Measurements from ENCODE around the gene ARRDC2. TPM values are rescaled to one million over a fixed set of nuclear protein-coding genes. Genes with fewer than 3 reads are reported as not detected.

The ARRDC2 gene
- polyA plus RNA-seq, 3 donors = 13.8 to 99.8 (median 23.9) TPM

DNA sequence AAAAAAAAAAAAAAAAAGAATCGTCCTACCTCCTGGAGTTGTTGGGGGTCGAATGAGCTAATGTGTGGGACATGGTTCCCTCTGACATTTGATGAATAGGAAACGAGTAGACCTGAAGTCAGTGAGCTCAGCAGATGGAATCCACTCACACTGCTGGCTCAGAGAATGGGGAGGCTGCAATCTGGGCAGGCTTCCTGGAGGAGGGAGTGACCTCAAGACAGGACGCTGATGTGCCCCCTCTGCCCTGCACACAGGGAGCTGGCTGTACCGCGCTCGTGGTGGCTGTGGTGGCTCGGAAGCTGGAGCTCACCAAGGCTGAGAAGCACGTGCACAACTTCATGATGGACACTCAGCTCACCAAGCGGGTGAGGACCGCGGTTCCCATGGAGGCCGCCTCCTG, 19.8 kb upstream of the ARRDC2 start:
- H3K4me1 ChIP-seq (ENCODE audit: control insufficient read depth in 1 of 2, insufficient read depth in 2 of 2, low read length in 2 of 2) = no peaks in the 10 kb centered on the region
- no peak overlapping the region for H3K9ac ChIP-seq (ENCODE audit: insufficient read depth, low read length, poor library complexity, severe bottlenecking)
- Mint-ChIP-seq H3K27ac (no peak overlapping the region), H3K27me3 (ENCODE audit: low read depth in 3 of 3) (peaks cover 2 to 4% (median 2%) of the 10 kb centered on the region in 3 donors), H3K4me3 (no peak overlapping the region), H3K9me3 (peaks cover 0 to 2% (median 0%) of the 10 kb centered on the region in 7 donors), H3K4me1 (no peaks in the 10 kb centered on the region), H3K36me3 (no peaks in the 10 kb centered on the region)
- no peaks in the 10 kb centered on the region for H3K9me3 ChIP-seq (replicated peaks in 1 of 2; ENCODE audit: control insufficient read depth in 1 of 2, insufficient read depth in 1 of 2, low read length in 2 of 2)
- no peak overlapping the region for H2AFZ ChIP-seq (ENCODE audit: insufficient read depth, low read depth, low read length, poor library complexity, severe bottlenecking)
- H4K20me1 ChIP-seq (ENCODE audit: insufficient read depth, low read length) = no peaks in the 10 kb centered on the region
- no peak for TF ChIP-seq CTCF (IDR thresholded peaks at IDR 0.05)
- intact Hi-C loops (cut with micrococcal nuclease) = no loop called here
- no peaks in the 10 kb centered on the region for H3K36me3 ChIP-seq (replicated peaks in 1 of 2; ENCODE audit: control insufficient read depth in 1 of 2, insufficient read depth in 2 of 2, low read length in 2 of 2)
- H3K79me2 ChIP-seq (ENCODE audit: insufficient read depth, low read length) = no peaks in the 10 kb centered on the region
- H3K27me3 ChIP-seq (ENCODE audit: control insufficient read depth in 2 of 2, insufficient read depth in 2 of 2, low read length in 2 of 2) = no peaks in the 10 kb centered on the region
- H3K27ac ChIP-seq (ENCODE audit: low read depth in 1 of 2, low read length in 2 of 2) = no peak overlapping the region
- WGBS (ENCODE audit: insufficient coverage) = 91% methylated on average over 11 of the region's 13 CpGs
- no peak overlapping the region for H3K4me3 ChIP-seq (replicated peaks in 1 of 3; ENCODE audit: low read depth in 2 of 3, low read length in 3 of 3)
- no peak overlapping the region for H3K4me2 ChIP-seq (replicated peaks; ENCODE audit: extremely low read depth, low read length, poor library complexity, severe bottlenecking)
- no peak for DNase-seq

DNA sequence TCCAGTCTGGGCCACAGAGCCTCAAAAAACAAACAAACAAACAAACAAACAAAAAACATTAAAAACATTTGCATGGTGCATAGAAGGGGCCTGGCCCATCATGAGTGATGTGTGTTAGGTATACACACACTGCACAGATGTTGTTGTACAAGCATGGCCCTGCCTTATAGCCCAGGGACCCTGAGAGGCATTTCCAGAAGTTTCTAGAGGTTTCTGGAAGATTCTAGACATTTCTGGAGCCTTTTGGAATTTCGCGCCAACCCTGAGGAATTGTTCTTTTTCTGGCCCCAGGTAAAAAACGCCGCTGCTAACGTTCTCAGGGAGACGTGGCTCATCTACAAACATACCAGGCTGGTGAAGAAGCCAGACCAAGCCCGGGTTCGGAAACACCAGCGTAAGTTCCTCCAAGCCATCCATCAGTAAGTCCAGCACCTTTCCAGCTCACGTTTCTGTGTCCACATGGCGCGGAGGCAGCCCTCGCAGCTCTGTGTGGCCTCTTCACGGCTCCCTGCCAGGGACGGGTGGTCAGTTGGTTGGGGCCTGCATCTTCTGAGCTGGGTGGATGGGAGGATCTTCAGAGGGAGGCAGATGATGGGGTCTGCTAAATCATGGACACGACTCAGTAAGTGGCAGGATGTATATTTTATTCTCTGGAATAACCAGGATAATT, 18.4 kb upstream of the ARRDC2 start:
- Histone ChIP-seq H3K36me3 (replicated peaks in 1 of 2; ENCODE audit: control insufficient read depth in 1 of 2, insufficient read depth in 2 of 2, low read length in 2 of 2) (no peaks in the 10 kb centered on the region), H3K4me2 (replicated peaks; ENCODE audit: extremely low read depth, low read length, poor library complexity, severe bottlenecking) (no peak overlapping the region), H3K27ac (ENCODE audit: low read depth in 1 of 2, low read length in 2 of 2) (no peak overlapping the region), H3K79me2 (ENCODE audit: insufficient read depth, low read length) (no peaks in the 10 kb centered on the region), H3K27me3 (ENCODE audit: control insufficient read depth in 2 of 2, insufficient read depth in 2 of 2, low read length in 2 of 2) (no peaks in the 10 kb centered on the region), H4K20me1 (ENCODE audit: insufficient read depth, low read length) (no peaks in the 10 kb centered on the region), H3K4me1 (ENCODE audit: control insufficient read depth in 1 of 2, insufficient read depth in 2 of 2, low read length in 2 of 2) (no peaks in the 10 kb centered on the region), H2AFZ (ENCODE audit: insufficient read depth, low read depth, low read length, poor library complexity, severe bottlenecking) (no peak overlapping the region), H3K9me3 (replicated peaks in 1 of 2; ENCODE audit: control insufficient read depth in 1 of 2, insufficient read depth in 1 of 2, low read length in 2 of 2) (no peaks in the 10 kb centered on the region), H3K4me3 (replicated peaks in 1 of 3; ENCODE audit: low read depth in 2 of 3, low read length in 3 of 3) (no peak overlapping the region), H3K9ac (ENCODE audit: insufficient read depth, low read length, poor library complexity, severe bottlenecking) (no peak overlapping the region)
- Mint-ChIP-seq H3K9me3 (peaks cover 0 to 2% (median 0%) of the 10 kb centered on the region in 7 donors), H3K27ac (no peak overlapping the region), H3K4me3 (no peak overlapping the region), H3K4me1 (no peaks in the 10 kb centered on the region), H3K27me3 (ENCODE audit: low read depth in 3 of 3) (peaks cover 2 to 6% (median 6%) of the 10 kb centered on the region in 3 donors), H3K36me3 (no peaks in the 10 kb centered on the region)
- WGBS (ENCODE audit: insufficient coverage) = 98% methylated on average over 12 of the region's 16 CpGs
- no peak for DNase-seq
- TF ChIP-seq CTCF (IDR thresholded peaks at IDR 0.05) = no peak
- intact Hi-C loops (cut with micrococcal nuclease) = no loop called here

All from CD14-positive monocyte (primary cell).